ENCODE data around the gene SCYGR4. TPM values are rescaled to one million over a fixed set of nuclear protein-coding genes. Genes with fewer than 3 reads are reported as not detected.
"Not testable (repeated sequence)": the region's sequence is repeated elsewhere in the genome, so short reads cannot be mapped to it uniquely, and the experiment has no call there.

SCYGR4 gene
- total RNA-seq, 1 experiment from 2014 or later: not detected

DNA sequence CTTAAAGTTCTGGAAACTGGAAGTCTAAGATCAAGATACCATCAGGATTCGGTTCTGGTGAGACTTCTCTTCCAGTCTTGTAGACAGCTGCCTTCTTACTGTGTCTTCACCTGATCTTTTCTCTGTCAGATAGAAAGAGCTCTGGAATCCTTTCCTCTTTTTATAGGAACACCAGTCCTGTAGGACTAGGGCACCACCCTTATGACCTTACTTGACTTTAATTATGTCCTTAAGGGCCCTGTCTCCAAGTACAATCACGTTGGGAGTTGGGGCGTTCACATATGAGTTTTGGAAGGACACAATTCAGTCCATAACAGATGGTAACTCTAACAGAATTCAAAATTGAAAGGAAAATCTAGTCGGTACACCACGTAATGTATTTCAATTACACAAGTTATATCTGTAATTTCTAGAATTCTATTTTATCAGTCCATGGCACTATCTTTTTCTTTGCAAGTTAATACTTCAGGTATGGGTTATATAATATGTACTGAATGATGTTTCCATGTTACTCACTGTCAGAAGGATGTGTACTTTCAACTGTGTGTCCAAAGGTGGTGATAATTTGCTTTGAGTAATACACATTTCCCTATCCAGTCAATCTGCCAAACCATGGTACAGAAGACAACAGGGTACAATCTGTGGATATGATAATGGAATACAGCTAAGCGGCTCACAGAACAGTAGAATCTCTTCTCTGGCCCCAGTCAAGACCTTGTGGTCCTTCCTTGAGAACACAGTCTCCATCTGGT, 48.1 kb downstream of the SCYGR4 start:
- intact Hi-C loops (cut with micrococcal nuclease; ENCODE audit: unreplicated experiment): no loop called here
- H3K4me1 ChIP-seq: no peaks in the 10 kb centered on the region
- H3K4me3 Mint-ChIP-seq (ENCODE audit: unreplicated experiment): no peak overlapping the region
- no peak for DNase-seq
- no peaks in the 10 kb centered on the region for H3K9me3 ChIP-seq
- no peak overlapping the region for H3K27ac Mint-ChIP-seq (ENCODE audit: unreplicated experiment)
- ChIA-PET CTCF (interaction anchor here (0.7 kb wide), 1 partner anchor 98 kb away, joined by 8 read pairs; no protein-coding TSS in a partner anchor), POLR2A (no interaction called here)
- no TSS peak for BruUV-seq (replicated peaks)
- peaks cover 7% of the 10 kb centered on the region for H3K4me1 Mint-ChIP-seq (ENCODE audit: low read depth, unreplicated experiment)
- no peaks in the 10 kb centered on the region for H3K36me3 ChIP-seq (ENCODE audit: control insufficient read depth, insufficient read depth, low read length)
- no peaks in the 10 kb centered on the region for H3K27me3 ChIP-seq (replicated peaks; ENCODE audit: control insufficient read depth, insufficient read depth, low read length)
- TF ChIP-seq, protein P1, sequence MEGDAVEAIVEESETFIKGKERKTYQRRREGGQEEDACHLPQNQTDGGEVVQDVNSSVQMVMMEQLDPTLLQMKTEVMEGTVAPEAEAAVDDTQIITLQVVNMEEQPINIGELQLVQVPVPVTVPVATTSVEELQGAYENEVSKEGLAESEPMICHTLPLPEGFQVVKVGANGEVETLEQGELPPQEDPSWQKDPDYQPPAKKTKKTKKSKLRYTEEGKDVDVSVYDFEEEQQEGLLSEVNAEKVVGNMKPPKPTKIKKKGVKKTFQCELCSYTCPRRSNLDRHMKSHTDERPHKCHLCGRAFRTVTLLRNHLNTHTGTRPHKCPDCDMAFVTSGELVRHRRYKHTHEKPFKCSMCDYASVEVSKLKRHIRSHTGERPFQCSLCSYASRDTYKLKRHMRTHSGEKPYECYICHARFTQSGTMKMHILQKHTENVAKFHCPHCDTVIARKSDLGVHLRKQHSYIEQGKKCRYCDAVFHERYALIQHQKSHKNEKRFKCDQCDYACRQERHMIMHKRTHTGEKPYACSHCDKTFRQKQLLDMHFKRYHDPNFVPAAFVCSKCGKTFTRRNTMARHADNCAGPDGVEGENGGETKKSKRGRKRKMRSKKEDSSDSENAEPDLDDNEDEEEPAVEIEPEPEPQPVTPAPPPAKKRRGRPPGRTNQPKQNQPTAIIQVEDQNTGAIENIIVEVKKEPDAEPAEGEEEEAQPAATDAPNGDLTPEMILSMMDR (IDR thresholded peaks at IDR 0.05; ENCODE audit: insufficient read depth in 1 of 2, low read depth in 1 of 2, low read length in 1 of 2, severe bottlenecking in 1 of 2, unreplicated experiment in 1 of 2): no peak
- H3K9me3 Mint-ChIP-seq (ENCODE audit: unreplicated experiment): no peaks in the 10 kb centered on the region
- H3K4me3 ChIP-seq (ENCODE audit: low read depth, low read length): no peak overlapping the region
- no peaks in the 10 kb centered on the region for H3K27me3 Mint-ChIP-seq (ENCODE audit: insufficient read depth, unreplicated experiment)
- H3K36me3 Mint-ChIP-seq (ENCODE audit: insufficient read depth, unreplicated experiment): no peaks in the 10 kb centered on the region

DNA sequence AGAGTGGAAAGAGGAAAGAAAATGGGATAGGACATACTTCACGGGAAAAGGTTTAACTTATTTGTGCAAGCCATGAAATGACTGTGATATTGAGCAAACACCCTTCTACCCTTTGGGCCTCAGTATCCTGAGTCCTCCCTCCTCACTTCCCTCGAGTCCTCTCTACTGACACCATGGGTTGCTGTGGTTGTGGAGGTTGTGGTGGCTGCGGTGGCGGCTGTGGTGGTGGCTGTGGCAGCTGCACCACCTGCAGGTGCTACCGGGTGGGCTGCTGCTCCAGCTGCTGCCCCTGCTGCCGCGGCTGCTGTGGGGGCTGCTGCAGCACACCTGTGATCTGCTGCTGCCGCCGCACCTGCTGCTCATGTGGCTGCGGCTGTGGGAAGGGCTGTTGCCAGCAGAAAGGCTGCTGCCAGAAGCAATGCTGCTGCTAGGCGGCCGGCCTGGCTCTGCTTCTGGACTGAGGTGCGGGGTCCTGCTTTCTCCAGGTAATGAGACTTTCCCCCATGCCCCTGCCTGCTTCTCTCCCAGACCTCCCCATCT, 49.4 kb downstream of the SCYGR4 start, which contains the start of gene SCYGR5:
Gene SCYGR5, plus strand, starts transcription at position 174 of the 540 bp plus-strand sequence. Its CDS starts 0 bp downstream, at position 174.
- H3K9me3 Mint-ChIP-seq (ENCODE audit: unreplicated experiment); POLR2A ChIA-PET; DNase-seq; H3K27me3 Mint-ChIP-seq (ENCODE audit: insufficient read depth, unreplicated experiment); H3K27ac Mint-ChIP-seq (ENCODE audit: unreplicated experiment); H3K36me3 ChIP-seq (ENCODE audit: control insufficient read depth, insufficient read depth, low read length); H3K4me1 Mint-ChIP-seq (ENCODE audit: low read depth, unreplicated experiment); H3K4me3 Mint-ChIP-seq (ENCODE audit: unreplicated experiment); H3K4me1 ChIP-seq; intact Hi-C loops (cut with micrococcal nuclease; ENCODE audit: unreplicated experiment); H3K9me3 ChIP-seq; H3K36me3 Mint-ChIP-seq (ENCODE audit: insufficient read depth, unreplicated experiment); H3K4me3 ChIP-seq (ENCODE audit: low read depth, low read length); CTCF ChIA-PET; H3K27me3 ChIP-seq (replicated peaks; ENCODE audit: control insufficient read depth, insufficient read depth, low read length); BruUV-seq (replicated peaks): not testable (repeated sequence)

Other genes starting within 250 kb of the SCYGR4 start
- 0.20 and 0.28 TPM in 2 replicates for gene TM4SF20, start 238.2 kb upstream of the SCYGR4 start, total RNA-seq (2022)
- gene SCYGR1, start 229.5 kb upstream of the SCYGR4 start, total RNA-seq (2022): not detected in 2 replicates
- 73.1 and 73.2 TPM in 2 replicates for gene AGFG1, start 145.3 kb upstream of the SCYGR4 start, total RNA-seq (2022)
- not detected in 2 replicates for gene SCYGR2, start 18.6 kb upstream of the SCYGR4 start, total RNA-seq (2022)
- not detected in 2 replicates for gene SCYGR3, start 2.7 kb upstream of the SCYGR4 start, total RNA-seq (2022)
- not detected in 2 replicates for gene SCYGR5, start 49.3 kb downstream of the SCYGR4 start, total RNA-seq (2022)
- 88.2 and 98.5 TPM in 2 replicates for gene SLC19A3, start 100.5 kb downstream of the SCYGR4 start, total RNA-seq (2022)
- not detected in 2 replicates for gene SCYGR6, start 107.3 kb downstream of the SCYGR4 start, total RNA-seq (2022)
- gene SCYGR7, start 110.8 kb downstream of the SCYGR4 start, total RNA-seq (2022): not detected in 2 replicates
- gene SCYGR8, start 128.4 kb downstream of the SCYGR4 start, total RNA-seq (2022): not detected in 2 replicates
- gene CCL20, start 196.3 kb downstream of the SCYGR4 start, total RNA-seq (2022): 2.8 and 3.5 TPM in 2 replicates

All from Caco-2 (cell line).